HL-60 (cell line): Measurements from ENCODE around the gene LCE3D.
"Not testable (repeated sequence)": the region's sequence is repeated elsewhere in the genome, so short reads cannot be mapped to it uniquely, and the experiment has no call there.

Source experiments
- DNase-seq, 2 experiments: peaks; one replicate each; pipeline ENCODE4 v3.0.0-alpha.2; 2010 to 2020; ENCODE audit warnings: low read depth in 1 of 2, low spot score in 1 of 2
- H3K27ac ChIP-seq: fragments of 250-450 bp; sonication (Bioruptor Pico); replicated peaks from 2 replicates; pipeline ENCODE4 v1.5.1; 2020; ENCODE audit warnings: mild to moderate bottlenecking, moderate library complexity
- H3K27me3 ChIP-seq: fragments of 250-450 bp; sonication (Bioruptor Pico); 2 replicates; pipeline ENCODE4 v1.5.1; 2021; ENCODE audit warnings: mild to moderate bottlenecking, moderate library complexity; ENCODE audit not compliant: insufficient read depth, poor library complexity, severe bottlenecking
- H3K4me3 ChIP-seq: replicated peaks from 2 replicates; pipeline ENCODE4 v1.5.1; 2011; ENCODE audit warnings: mild to moderate bottlenecking, control low read depth, low read length; ENCODE audit not compliant: insufficient read depth
- GABPA ChIP-seq: IDR thresholded peaks from 2 replicates; pipeline ENCODE4 v1.6.1; 2012; ENCODE audit warnings: low read depth
- POLR2AphosphoS5 ChIP-seq: IDR thresholded peaks from 2 replicates; pipeline ENCODE4 v1.6.1; 2012; ENCODE audit warnings: low read depth
- SPI1 ChIP-seq: IDR thresholded peaks from 2 replicates; pipeline ENCODE4 v1.6.1; 2012; ENCODE audit warnings: low read depth, mild to moderate bottlenecking, borderline replicate concordance
- TF ChIP-seq, protein P1 (sequence below): IDR thresholded peaks from one replicate; pipeline ENCODE4 v1.5.1; 2011; ENCODE audit warnings: low read length, control low read depth, inconsistent platforms; ENCODE audit not compliant: insufficient read depth
- TF ChIP-seq, protein P2 (sequence below): IDR thresholded peaks from 2 replicates; pipeline ENCODE4 v1.6.1; 2012; ENCODE audit warnings: low read depth; ENCODE audit not compliant: insufficient replicate concordance

LCE3D gene

DNA sequence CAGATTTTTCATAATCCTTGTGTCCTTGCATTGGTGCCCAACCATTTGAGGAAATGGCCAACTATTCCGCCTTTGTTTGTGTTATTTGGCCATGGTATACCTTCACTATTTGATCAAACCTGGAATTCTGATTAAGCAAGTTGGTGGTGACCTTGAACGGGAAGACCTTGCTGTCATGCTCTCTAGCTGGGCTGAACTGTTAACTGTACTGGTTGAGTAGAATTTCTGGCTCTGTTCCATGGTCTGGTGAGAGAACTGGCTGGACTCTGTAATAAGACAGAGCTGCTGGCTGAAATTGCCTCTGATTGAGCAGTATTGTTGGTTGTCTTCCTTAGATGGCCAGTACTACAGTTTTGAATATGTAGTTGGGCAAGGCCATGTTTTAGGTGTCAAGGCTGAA is 16.7 kb upstream of the LCE3D start:
- Histone ChIP-seq H3K27me3 (no peaks in the 10 kb centered on the region), H3K27ac (no peak overlapping the region), H3K4me3 (no peak overlapping the region)
- TF ChIP-seq, protein P1, sequence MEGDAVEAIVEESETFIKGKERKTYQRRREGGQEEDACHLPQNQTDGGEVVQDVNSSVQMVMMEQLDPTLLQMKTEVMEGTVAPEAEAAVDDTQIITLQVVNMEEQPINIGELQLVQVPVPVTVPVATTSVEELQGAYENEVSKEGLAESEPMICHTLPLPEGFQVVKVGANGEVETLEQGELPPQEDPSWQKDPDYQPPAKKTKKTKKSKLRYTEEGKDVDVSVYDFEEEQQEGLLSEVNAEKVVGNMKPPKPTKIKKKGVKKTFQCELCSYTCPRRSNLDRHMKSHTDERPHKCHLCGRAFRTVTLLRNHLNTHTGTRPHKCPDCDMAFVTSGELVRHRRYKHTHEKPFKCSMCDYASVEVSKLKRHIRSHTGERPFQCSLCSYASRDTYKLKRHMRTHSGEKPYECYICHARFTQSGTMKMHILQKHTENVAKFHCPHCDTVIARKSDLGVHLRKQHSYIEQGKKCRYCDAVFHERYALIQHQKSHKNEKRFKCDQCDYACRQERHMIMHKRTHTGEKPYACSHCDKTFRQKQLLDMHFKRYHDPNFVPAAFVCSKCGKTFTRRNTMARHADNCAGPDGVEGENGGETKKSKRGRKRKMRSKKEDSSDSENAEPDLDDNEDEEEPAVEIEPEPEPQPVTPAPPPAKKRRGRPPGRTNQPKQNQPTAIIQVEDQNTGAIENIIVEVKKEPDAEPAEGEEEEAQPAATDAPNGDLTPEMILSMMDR, result no peak
- DNase-seq, result no peak

DNA sequence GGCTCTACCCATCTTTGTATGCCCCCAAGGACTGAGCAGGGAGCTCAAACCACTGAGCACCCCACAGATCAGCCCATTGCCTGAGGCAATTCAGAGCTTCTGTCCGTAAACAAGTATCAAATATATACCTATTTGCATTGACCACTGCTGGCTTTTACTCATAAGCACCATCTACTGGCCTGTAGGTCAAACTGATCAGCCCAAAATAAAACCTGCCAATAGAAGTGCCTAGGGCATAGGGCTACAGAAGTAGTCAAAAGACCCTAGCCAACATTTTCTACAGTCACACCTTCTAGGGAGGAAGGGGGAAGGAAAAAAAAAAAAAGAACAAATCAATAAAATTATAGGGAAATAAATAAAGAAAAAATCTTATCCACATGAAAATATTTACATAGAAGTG is 5.3 kb upstream of the LCE3D start:
- Histone ChIP-seq H3K27me3 (no peaks in the 10 kb centered on the region), H3K27ac (no peak overlapping the region), H3K4me3 (no peak overlapping the region)
- DNase-seq, result no peak
- no peak for TF ChIP-seq SPI1
- no peak for TF ChIP-seq POLR2AphosphoS5
- no peak for TF ChIP-seq GABPA
- TF ChIP-seq, protein P2, sequence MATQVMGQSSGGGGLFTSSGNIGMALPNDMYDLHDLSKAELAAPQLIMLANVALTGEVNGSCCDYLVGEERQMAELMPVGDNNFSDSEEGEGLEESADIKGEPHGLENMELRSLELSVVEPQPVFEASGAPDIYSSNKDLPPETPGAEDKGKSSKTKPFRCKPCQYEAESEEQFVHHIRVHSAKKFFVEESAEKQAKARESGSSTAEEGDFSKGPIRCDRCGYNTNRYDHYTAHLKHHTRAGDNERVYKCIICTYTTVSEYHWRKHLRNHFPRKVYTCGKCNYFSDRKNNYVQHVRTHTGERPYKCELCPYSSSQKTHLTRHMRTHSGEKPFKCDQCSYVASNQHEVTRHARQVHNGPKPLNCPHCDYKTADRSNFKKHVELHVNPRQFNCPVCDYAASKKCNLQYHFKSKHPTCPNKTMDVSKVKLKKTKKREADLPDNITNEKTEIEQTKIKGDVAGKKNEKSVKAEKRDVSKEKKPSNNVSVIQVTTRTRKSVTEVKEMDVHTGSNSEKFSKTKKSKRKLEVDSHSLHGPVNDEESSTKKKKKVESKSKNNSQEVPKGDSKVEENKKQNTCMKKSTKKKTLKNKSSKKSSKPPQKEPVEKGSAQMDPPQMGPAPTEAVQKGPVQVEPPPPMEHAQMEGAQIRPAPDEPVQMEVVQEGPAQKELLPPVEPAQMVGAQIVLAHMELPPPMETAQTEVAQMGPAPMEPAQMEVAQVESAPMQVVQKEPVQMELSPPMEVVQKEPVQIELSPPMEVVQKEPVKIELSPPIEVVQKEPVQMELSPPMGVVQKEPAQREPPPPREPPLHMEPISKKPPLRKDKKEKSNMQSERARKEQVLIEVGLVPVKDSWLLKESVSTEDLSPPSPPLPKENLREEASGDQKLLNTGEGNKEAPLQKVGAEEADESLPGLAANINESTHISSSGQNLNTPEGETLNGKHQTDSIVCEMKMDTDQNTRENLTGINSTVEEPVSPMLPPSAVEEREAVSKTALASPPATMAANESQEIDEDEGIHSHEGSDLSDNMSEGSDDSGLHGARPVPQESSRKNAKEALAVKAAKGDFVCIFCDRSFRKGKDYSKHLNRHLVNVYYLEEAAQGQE, result no peak
- TF ChIP-seq, protein P1, result no peak

DNA sequence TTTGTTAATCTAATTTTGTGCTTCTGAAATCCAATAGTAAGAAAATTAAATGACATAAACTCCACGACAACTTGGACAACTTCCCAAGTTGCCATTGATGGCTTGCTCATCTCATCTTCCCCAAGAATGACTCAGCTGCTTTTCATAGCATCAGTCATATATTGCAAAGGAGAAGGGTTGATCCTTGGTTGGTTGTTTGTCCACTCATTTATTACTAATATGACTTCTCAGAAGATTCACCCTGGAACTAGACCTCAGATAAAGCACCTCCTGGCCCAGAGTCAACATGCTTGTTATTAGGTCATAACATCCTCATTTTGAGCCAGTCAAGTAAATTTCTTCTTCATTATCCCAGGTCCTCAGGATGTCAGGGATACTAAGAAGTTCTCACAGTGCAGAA is 2.3 kb upstream of the LCE3D start:
- H3K27ac ChIP-seq, result no peak overlapping the region
- TF ChIP-seq POLR2AphosphoS5, result no peak
- TF ChIP-seq, protein P2, result no peak
- TF ChIP-seq, protein P1, result no peak
- TF ChIP-seq GABPA, result no peak
- no peak for TF ChIP-seq SPI1
- H3K4me3 ChIP-seq, result no peak overlapping the region
- H3K27me3 ChIP-seq, result no peaks in the 10 kb centered on the region
- DNase-seq, result no peak

DNA sequence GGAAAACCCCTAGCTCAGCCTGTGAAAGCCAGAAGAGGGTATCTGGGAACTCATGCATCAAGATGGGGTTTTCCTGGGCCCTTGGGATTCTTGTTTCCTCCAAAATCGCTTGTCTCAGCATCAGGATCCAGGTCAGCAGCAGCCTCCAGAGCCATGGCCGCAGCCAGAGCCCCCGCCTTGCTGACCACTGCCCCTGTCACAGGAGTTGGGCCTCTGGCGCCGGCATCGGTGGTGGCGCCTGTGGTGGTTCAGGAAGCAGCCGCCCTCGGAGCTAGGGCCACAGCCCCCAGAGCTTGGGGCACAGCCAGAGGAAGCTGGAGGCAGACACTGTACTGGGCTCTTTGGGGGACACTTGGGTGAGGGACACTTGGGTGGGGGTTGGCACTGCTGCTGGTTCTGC is 790 bp downstream of the LCE3D start:
- DNase-seq, H3K27ac ChIP-seq, H3K27me3 ChIP-seq, H3K4me3 ChIP-seq: not testable (repeated sequence)
